Tibial artery (tissue), 4 donors: ENCODE data around the gene TEAD3.

Experiments
- DNase-seq, 2 donors: peaks; one replicate each; pipeline ENCODE4 v3.0.0-alpha.2; 2019
- H3K27ac ChIP-seq, 2 donors: fragments of 200-600 bp; sonication (generic) in 1 of 2; 1 replicate in 1 of 2; 2 replicates in 1 of 2; pipeline ENCODE4 v1.5.1; 2018 to 2019; ENCODE audit warnings: mild to moderate bottlenecking in 1 of 2
- H3K27me3 ChIP-seq, 2 donors: fragments of 200-600 bp; sonication (generic) in 1 of 2; one replicate each; pipeline versions ENCODE4 v1.5.1 to v1.6.0; 2016 to 2019
- H3K36me3 ChIP-seq, 3 donors: fragments of 200-600 bp; sonication (generic) in 2 of 3; one replicate each; pipeline ENCODE4 v1.5.1; 2016 to 2019; ENCODE audit warnings: mild to moderate bottlenecking in 2 of 3
- H3K4me1 ChIP-seq, 4 donors: fragments of 200-600 bp; sonication (generic) in 2 of 4; 1 replicate in 3 of 4; 2 replicates in 1 of 4; pipeline ENCODE4 v1.5.1; 2016 to 2019
- H3K4me3 ChIP-seq, 2 donors: fragments of 200-600 bp; sonication (generic) in 1 of 2; 1 replicate in 1 of 2; 2 replicates in 1 of 2; pipeline ENCODE4 v1.5.1; 2018 to 2019; ENCODE audit warnings: mild to moderate bottlenecking in 2 of 2
- H3K9me3 ChIP-seq, 3 donors: fragments of 200-600 bp; sonication (generic) in 1 of 3; one replicate each; pipeline ENCODE4 v1.5.1; 2016 to 2019
- CTCF ChIP-seq, 2 experiments: fragments of 200-600 bp in 1 of 2; fragments of 450-650 bp in 1 of 2; IDR thresholded peaks; one replicate each; pipeline ENCODE4 v1.5.1; 2017 to 2019; ENCODE audit warnings: antibody characterized with exemption in 2 of 2, mild to moderate bottlenecking in 1 of 2, moderate library complexity in 1 of 2
- intact Hi-C: fragments of 100-400 bp; cut with DNase I; formaldehyde crosslinking; loops from one replicate; pipeline ENCODE4 v1.15.0; 2023; ENCODE audit warnings: low total_unique reads

Gene TEAD3

GRCh38 chr6:35514587-35514986 is 17.7 kb upstream of the TEAD3 start:
- Histone ChIP-seq H3K4me3 (no peak overlapping the region), H3K27me3 (peaks cover 3 to 39% of the 10 kb centered on the region in 2 donors), H3K4me1 (peaks cover 0 to 10% (median 8%) of the 10 kb centered on the region in 4 donors), H3K27ac (no peak overlapping the region), H3K36me3 (no peaks in the 10 kb centered on the region), H3K9me3 (no peaks in the 10 kb centered on the region)
- intact Hi-C loops: no loop called here
- TF ChIP-seq CTCF (IDR thresholded peaks at IDR 0.05): no peak
- DNase-seq: no peak

DNA sequence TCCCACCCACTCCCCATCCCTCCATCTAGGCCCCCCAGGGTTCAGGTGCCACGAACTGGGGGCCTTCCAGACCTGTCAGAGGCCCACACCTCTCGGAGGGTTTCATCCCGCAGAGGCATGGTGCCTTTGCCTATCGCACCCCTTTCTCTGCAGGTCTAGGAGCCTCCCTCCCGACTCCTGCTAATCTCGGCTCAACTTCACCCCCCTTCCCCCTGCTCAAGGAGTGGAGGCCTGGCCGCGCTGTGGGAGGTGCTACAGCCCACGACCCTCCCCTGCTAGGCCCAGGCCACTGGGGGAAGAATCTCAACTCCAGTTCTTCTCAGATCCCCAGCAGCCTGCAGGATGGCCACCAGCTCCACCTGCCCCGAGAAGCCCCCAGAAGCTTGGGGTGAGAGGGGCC is 15.9 kb upstream of the TEAD3 start, which contains the start of gene TULP1:
TULP1 (minus strand) TSS at position 157 of the 400 bp plus-strand sequence; CDS start at position 119, 38 bp downstream.
- no peak for DNase-seq
- TF ChIP-seq CTCF (IDR thresholded peaks at IDR 0.05): no peak
- peaks cover 3 to 56% of the 10 kb centered on the region in 2 donors for H3K27me3 ChIP-seq
- H3K4me1 ChIP-seq: peaks cover 0 to 10% (median 8%) of the 10 kb centered on the region in 4 donors
- no peak within 1 kb of the TSS for H3K27ac ChIP-seq
- no peak within 1 kb of the TSS for H3K4me3 ChIP-seq
- no peaks in the 10 kb centered on the region for H3K36me3 ChIP-seq
- H3K9me3 ChIP-seq: no peaks in the 10 kb centered on the region
- intact Hi-C loops: no loop called here

DNA sequence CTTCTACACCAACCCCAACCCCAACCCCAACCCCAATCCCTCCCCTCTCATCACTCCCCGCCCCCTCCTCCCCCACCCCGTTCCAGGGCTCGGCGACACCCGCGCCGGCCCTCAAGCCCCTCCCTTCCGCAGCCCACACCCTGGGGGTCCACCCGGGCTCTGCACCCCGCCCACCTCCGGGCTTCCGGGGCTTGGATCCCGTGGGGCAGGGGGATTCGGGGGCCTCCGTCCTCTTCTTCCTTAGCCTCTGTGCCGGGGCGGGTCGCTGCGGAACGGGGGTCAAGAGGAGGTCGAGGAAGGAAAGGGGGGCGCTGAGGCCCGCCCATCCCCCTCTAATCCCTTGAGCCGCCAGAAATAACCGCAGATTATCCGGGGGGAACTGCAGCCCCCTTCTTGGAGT is 15.1 kb upstream of the TEAD3 start:
- H3K27ac ChIP-seq: no peak overlapping the region
- DNase-seq: no peak
- peaks cover 0 to 10% (median 8%) of the 10 kb centered on the region in 4 donors for H3K4me1 ChIP-seq
- peaks cover 3 to 63% of the 10 kb centered on the region in 2 donors for H3K27me3 ChIP-seq
- no peak for TF ChIP-seq CTCF (IDR thresholded peaks at IDR 0.05)
- intact Hi-C loops: no loop called here
- no peak overlapping the region for H3K4me3 ChIP-seq
- H3K9me3 ChIP-seq: no peaks in the 10 kb centered on the region
- H3K36me3 ChIP-seq: no peaks in the 10 kb centered on the region

- Histone ChIP-seq H3K27me3 (peaks cover 3 to 68% of the 10 kb centered on the region in 2 donors), H3K36me3 (no peaks in the 10 kb centered on the region), H3K4me3 (no peak overlapping the region), H3K4me1 (peaks cover 0 to 10% (median 8%) of the 10 kb centered on the region in 4 donors), H3K9me3 (no peaks in the 10 kb centered on the region), H3K27ac (no peak overlapping the region)
- TF ChIP-seq CTCF (IDR thresholded peaks at IDR 0.05): no peak
- DNase-seq: no peak
- intact Hi-C loops: no loop called here
These were observed 14.7 kb upstream of the TEAD3 start for GRCh38 chr6:35511562-35511941.

DNA sequence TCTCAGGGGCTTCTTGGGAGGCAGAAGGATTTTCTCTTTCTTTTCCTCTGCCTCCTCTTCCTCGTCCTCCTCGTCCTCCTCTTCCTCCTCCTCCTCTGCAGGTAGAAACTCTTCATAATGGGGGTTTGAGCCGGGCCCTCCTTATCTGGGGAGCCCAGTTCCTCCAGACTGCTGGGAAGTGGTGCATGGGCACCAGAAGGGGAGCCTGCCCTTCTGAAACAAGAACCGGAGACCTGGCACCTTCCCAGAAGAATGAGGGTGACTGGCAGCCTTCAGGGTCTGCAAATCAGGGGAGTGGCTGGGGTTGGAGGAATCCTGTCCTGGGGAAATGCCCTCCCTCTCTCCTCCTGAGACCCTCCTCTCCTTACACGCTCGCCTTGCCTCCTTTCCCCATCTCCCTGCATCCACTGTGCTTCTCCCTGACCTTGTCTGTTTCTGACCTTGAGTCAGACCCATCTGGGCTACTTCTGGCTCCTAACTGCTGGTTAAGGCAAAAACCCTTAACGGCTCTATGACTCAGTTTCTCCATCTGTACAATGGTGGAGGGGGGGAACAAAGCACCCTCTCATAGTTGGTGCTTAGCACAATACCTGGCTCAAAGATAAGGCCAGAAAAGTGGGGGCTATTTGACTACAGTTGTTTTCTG is 14.2 kb upstream of the TEAD3 start:
- H3K36me3 ChIP-seq: no peaks in the 10 kb centered on the region
- TF ChIP-seq CTCF (IDR thresholded peaks at IDR 0.05): no peak
- no peaks in the 10 kb centered on the region for H3K9me3 ChIP-seq
- H3K4me1 ChIP-seq: peaks cover 0 to 14% (median 8%) of the 10 kb centered on the region in 4 donors
- no peak for DNase-seq
- H3K27ac ChIP-seq: no peak overlapping the region
- peaks cover 3 to 73% of the 10 kb centered on the region in 2 donors for H3K27me3 ChIP-seq
- H3K4me3 ChIP-seq: no peak overlapping the region
- intact Hi-C loops: no loop called here
